HEK293T (cell line): ENCODE measurements around the gene ALG6.
"Not testable (repeated sequence)": the region's sequence is repeated elsewhere in the genome, so short reads cannot be mapped to it uniquely, and the experiment has no call there.

Source experiments
- CTCF ChIA-PET: fragments of 350-600 bp; formaldehyde crosslinking; extraction: SDS; loops from one replicate; lab custom pipeline; 2021; ENCODE audit warnings: antibody characterized with exemption, inconsistent platforms; lab: Yijun Ruan, JAX
- POLR2A ChIA-PET: fragments of 350-600 bp; formaldehyde crosslinking; extraction: SDS; loops from one replicate; lab custom pipeline; 2020; ENCODE audit warnings: antibody characterized with exemption, inconsistent platforms; lab: Yijun Ruan, JAX
- DNase-seq: peaks from one replicate; pipeline ENCODE4 v3.0.0; 2012; ENCODE audit warnings: mixed read lengths; ENCODE audit errors: extremely low spot score
- ARNT ChIP-seq: fragments of 450-650 bp; IDR thresholded peaks from 2 replicates; pipeline ENCODE4 v1.6.1; 2017; ENCODE audit warnings: mild to moderate bottlenecking
- BHLHE40 ChIP-seq: fragments of 450-650 bp; IDR thresholded peaks from 2 replicates; pipeline ENCODE4 v1.6.1; 2016; ENCODE audit warnings: mild to moderate bottlenecking, moderate library complexity, borderline replicate concordance
- CTBP1 ChIP-seq: fragments of 450-650 bp; IDR thresholded peaks from 2 replicates; pipeline ENCODE4 v1.6.1; 2016; ENCODE audit warnings: borderline replicate concordance
- ELF4 ChIP-seq: fragments of 450-650 bp; IDR thresholded peaks from 2 replicates; pipeline ENCODE4 v1.6.1; 2017; ENCODE audit warnings: antibody characterized with exemption
- FOXA1 ChIP-seq: fragments of 450-650 bp; IDR thresholded peaks from 2 replicates; pipeline ENCODE4 v1.6.1; 2016; ENCODE audit warnings: mild to moderate bottlenecking
- FOXK2 ChIP-seq: fragments of 450-650 bp; IDR thresholded peaks from 2 replicates; pipeline ENCODE4 v1.6.1; 2016; ENCODE audit warnings: mild to moderate bottlenecking
- FOXM1 ChIP-seq: fragments of 450-650 bp; IDR thresholded peaks from 2 replicates; pipeline ENCODE4 v1.6.1; 2017; ENCODE audit warnings: mild to moderate bottlenecking, borderline replicate concordance
- HDGF ChIP-seq: fragments of 450-650 bp; IDR thresholded peaks from 2 replicates; pipeline ENCODE4 v1.6.1; 2017; ENCODE audit warnings: antibody characterized with exemption, borderline replicate concordance
- L3MBTL2 ChIP-seq: fragments of 450-650 bp; conservative IDR thresholded peaks from 2 replicates; pipeline ENCODE4 v1.6.1; 2016; ENCODE audit warnings: mild to moderate bottlenecking
- LEF1 ChIP-seq: fragments of 450-650 bp; IDR thresholded peaks from 2 replicates; pipeline ENCODE4 v1.6.1; 2017; ENCODE audit warnings: mild to moderate bottlenecking, borderline replicate concordance
- NFRKB ChIP-seq: fragments of 450-650 bp; IDR thresholded peaks from 2 replicates; pipeline ENCODE4 v1.6.1; 2016; ENCODE audit warnings: mild to moderate bottlenecking, moderate library complexity
- SP1 ChIP-seq: fragments of 450-650 bp; IDR thresholded peaks from 2 replicates; pipeline ENCODE4 v1.6.1; 2017
- SUZ12 ChIP-seq: fragments of 450-650 bp; IDR thresholded peaks from 2 replicates; pipeline ENCODE4 v1.6.1; 2016; ENCODE audit warnings: mild to moderate bottlenecking
- TARDBP ChIP-seq: fragments of 450-650 bp; IDR thresholded peaks from 2 replicates; pipeline ENCODE4 v1.6.1; 2016
- ZNF384 ChIP-seq: fragments of 450-650 bp; IDR thresholded peaks from 2 replicates; pipeline ENCODE4 v1.6.1; 2016
- TF ChIP-seq, protein P1 (sequence below): fragments of 450-650 bp; IDR thresholded peaks from 2 replicates; pipeline ENCODE4 v1.6.1; 2016

ALG6 gene

DNA sequence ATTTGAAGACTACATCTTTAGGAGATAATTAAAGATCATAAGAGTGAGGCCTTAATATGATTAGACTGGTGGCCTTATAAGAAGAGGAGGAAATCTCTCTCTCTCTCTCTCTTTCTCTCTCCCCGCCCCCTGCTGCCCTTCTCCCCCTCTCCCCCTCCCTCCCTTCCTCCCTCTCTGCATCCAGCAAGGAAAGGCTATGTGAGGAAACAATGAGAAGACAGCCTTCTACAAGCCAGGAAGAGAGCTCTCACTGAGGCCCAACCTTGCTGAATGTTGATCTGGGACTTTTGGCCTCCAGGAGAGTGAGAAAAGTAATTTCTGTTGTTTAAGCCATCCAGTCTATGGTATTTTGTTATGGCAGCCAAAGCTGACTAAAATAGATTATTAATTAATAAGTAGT lies 23.5 kb upstream of the ALG6 start:
- TF ChIP-seq LEF1 (no peak), SP1 (no peak), NFRKB (no peak), SUZ12 (no peak), CTBP1 (no peak), FOXM1 (no peak), BHLHE40 (no peak), TARDBP (no peak), FOXA1 (no peak), HDGF (no peak)
- ChIA-PET CTCF (interaction anchor here (0.5 kb wide), 1 partner anchor 227 kb away, joined by 3 read pairs; no protein-coding TSS in a partner anchor), POLR2A (no interaction called here)
- DNase-seq: no peak

DNA sequence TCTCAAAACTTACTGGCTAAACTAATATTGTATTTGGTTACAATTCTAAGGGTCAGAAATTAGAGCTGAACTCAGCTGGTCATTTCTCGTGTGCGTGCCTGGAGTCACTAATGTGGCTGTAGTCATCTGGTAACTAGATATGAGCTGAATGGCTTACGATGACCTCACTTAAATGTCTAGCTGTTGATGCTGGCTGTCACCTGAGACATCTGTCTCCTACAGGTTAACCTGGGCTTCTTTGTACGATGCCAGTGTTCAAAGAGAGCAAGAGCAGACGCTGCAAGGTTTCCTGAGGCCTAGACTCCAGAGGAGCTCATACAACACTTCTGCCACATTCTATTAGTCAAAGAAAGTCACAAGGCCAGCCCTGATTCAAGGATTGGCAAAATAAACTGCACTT lies 17.1 kb upstream of the ALG6 start:
- no peak for DNase-seq
- ChIA-PET POLR2A (no interaction called here), CTCF (no interaction called here)
- TF ChIP-seq BHLHE40: no peak
- TF ChIP-seq ZNF384: no peak
- no peak for TF ChIP-seq L3MBTL2
- no peak for TF ChIP-seq LEF1
- TF ChIP-seq SUZ12: no peak
- TF ChIP-seq, protein P1, sequence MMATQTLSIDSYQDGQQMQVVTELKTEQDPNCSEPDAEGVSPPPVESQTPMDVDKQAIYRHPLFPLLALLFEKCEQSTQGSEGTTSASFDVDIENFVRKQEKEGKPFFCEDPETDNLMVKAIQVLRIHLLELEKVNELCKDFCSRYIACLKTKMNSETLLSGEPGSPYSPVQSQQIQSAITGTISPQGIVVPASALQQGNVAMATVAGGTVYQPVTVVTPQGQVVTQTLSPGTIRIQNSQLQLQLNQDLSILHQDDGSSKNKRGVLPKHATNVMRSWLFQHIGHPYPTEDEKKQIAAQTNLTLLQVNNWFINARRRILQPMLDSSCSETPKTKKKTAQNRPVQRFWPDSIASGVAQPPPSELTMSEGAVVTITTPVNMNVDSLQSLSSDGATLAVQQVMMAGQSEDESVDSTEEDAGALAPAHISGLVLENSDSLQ: peak; percentile 21; the same call in 1 of the 2 replicates
- 0 out of 2 replicates have a peak, but pooled peaks have one; percentile 9 for TF ChIP-seq ARNT

DNA sequence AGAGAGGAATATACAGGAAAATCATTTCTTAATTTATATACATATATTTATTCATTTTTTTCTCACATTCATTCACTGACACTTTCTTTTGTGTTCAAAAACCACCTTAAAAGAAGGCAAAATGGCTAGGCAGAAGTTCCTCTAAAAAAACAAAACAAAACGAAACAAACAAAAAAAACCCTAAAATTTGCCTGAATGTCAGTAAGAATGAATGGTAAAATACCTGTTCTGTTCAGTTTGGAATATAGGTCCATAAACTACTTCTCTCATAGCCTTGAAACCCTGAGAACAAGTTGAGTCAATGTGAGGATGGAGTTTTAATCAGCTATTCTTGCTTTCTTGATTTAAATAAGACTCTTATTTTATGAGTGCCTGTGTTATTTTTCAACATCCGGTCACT lies 14.7 kb upstream of the ALG6 start:
- ChIA-PET POLR2A (no interaction called here), CTCF (interaction anchor here (0.7 kb wide), 1 partner anchor 35 kb away, joined by 3 read pairs; no protein-coding TSS in a partner anchor)
- no peak for DNase-seq
- TF ChIP-seq TARDBP (no peak), ELF4 (no peak)

GRCh38 chr1:63356234-63356633 lies 11.2 kb upstream of the ALG6 start:
- POLR2A ChIA-PET, DNase-seq, CTCF ChIA-PET: not testable (repeated sequence)

GRCh38 chr1:63359561-63359960 lies 7.9 kb upstream of the ALG6 start:
- CTCF ChIA-PET: interaction anchor here (1.2 kb wide), 1 partner anchor 11 kb away, joined by 4 read pairs; no protein-coding TSS in a partner anchor
- no peak for DNase-seq
- TF ChIP-seq BHLHE40 (no peak), ARNT (no peak), SP1 (no peak), ELF4 (no peak), NFRKB (no peak), CTBP1 (no peak), FOXA1 (no peak), FOXM1 (no peak), HDGF (no peak)
- TF ChIP-seq, protein P1: no peak
- POLR2A ChIA-PET: no interaction called here

DNA sequence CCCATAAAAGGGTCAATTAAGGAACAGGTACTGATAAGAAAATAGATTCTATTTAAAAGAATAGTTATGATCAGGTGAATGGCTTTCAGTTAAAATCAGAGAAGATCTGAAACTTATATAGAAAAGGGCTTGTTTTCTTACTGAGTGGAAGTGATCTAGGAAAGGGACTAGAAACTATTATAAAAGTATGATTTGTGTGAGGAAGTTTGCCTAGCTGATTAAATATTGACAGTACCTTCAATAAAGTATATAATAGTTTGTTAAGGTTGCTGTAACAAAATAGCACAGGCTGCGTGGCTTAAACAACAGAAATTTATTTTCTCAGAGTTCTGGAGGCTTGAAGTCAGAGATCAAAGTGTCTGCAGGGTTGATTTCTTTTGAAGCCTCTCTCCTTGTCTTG lies 5.4 kb upstream of the ALG6 start:
- no peak for TF ChIP-seq HDGF
- no peak for TF ChIP-seq FOXK2
- TF ChIP-seq FOXM1: no peak
- no peak for TF ChIP-seq CTBP1
- TF ChIP-seq LEF1: no peak
- no peak for TF ChIP-seq ZNF384
- no peak for TF ChIP-seq ELF4
- TF ChIP-seq ARNT: no peak
- TF ChIP-seq NFRKB: no peak
- TF ChIP-seq SP1: no peak
- TF ChIP-seq, protein P1: no peak
- TF ChIP-seq BHLHE40: no peak
- TF ChIP-seq SUZ12: no peak
- no peak for TF ChIP-seq L3MBTL2
- no peak for DNase-seq
- CTCF ChIA-PET: no interaction called here
- POLR2A ChIA-PET: no interaction called here

DNA sequence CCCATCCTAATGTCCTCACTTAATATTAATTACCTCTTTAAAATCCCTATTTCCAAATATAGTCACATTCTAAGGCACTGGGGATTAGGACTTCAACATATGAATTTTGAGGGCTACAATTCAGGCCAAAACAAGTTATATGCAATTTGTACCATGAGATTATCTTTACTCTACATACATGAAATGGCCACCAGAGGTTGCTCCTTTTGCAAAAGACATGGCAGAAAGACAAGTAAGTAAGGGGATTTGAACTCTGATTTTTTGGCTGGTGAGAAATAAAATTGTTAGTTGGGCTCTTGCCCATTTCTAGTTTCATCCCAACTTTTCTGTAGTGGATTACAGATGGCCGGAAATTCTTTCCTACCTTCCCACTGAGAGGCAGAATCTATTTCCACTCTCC lies 4.8 kb upstream of the ALG6 start:
- ChIA-PET CTCF (no interaction called here), POLR2A (no interaction called here)
- TF ChIP-seq ARNT (no peak), L3MBTL2 (no peak), FOXA1 (no peak), FOXM1 (no peak), NFRKB (no peak), ZNF384 (no peak), TARDBP (no peak), SP1 (no peak), BHLHE40 (no peak), CTBP1 (no peak), FOXK2 (no peak), ELF4 (no peak), LEF1 (no peak), HDGF (no peak), SUZ12 (no peak)
- TF ChIP-seq, protein P1: no peak
- DNase-seq: no peak
